Right lobe of liver (tissue), 6 donors: ENCODE data around the gene HCN3. TPM values are rescaled to one million over a fixed set of nuclear protein-coding genes. Genes with fewer than 3 reads are reported as not detected.

ENCODE experiments used
- ATAC-seq, 4 donors: fragments of 200-7000 bp; cut with Tn5 transposase; one replicate each; pipeline ENCODE4 v1.9.1; 2020; ENCODE audit warnings: mild to moderate bottlenecking in 4 of 4, moderate library complexity in 4 of 4
- DNase-seq, 3 donors: peaks; one replicate each; pipeline ENCODE4 v3.0.0-alpha.2; 2020
- H3K27ac ChIP-seq, 3 donors: fragments of 200-600 bp; one replicate each; pipeline ENCODE4 v1.8.0; 2022
- H3K27me3 ChIP-seq, 2 donors: fragments of 200-600 bp; one replicate each; pipeline ENCODE4 v1.8.0; 2022
- H3K36me3 ChIP-seq, 4 donors: fragments of 200-600 bp; sonication (generic) in 1 of 4; one replicate each; pipeline versions ENCODE4 v1.5.1 to v1.8.0; 2017 to 2022; ENCODE audit warnings: control low read depth in 1 of 4
- H3K4me1 ChIP-seq, 4 donors: fragments of 200-600 bp; sonication (generic) in 1 of 4; one replicate each; pipeline versions ENCODE4 v1.5.1 to v1.8.0; 2017 to 2022; ENCODE audit warnings: control low read depth in 1 of 4
- H3K4me3 ChIP-seq, 3 donors: fragments of 200-600 bp; one replicate each; pipeline ENCODE4 v1.8.0; 2022
- H3K9me3 ChIP-seq, 4 donors: fragments of 200-600 bp; sonication (generic) in 1 of 4; one replicate each; pipeline versions ENCODE4 v1.5.1 to v1.8.0; 2017 to 2022; ENCODE audit warnings: control low read depth in 1 of 4
- CTCF ChIP-seq, 4 donors: fragments of 200-600 bp in 3 of 4; fragments of 450-650 bp in 1 of 4; IDR thresholded peaks; one replicate each; pipeline versions ENCODE4 v1.5.1 to v1.8.0; 2016 to 2022; ENCODE audit warnings: antibody characterized with exemption in 4 of 4, mild to moderate bottlenecking in 2 of 4
- POLR2A ChIP-seq: fragments of 450-650 bp; IDR thresholded peaks from one replicate; pipeline ENCODE4 v1.6.1; 2017; ENCODE audit warnings: antibody characterized with exemption, mild to moderate bottlenecking
- WGBS: methylation state at CpG from one replicate; pipeline ENCODE4 v1.1.6; 2018; ENCODE audit warnings: low coverage, low lambda C conversion rate; ENCODE audit not compliant: insufficient coverage; ENCODE audit errors: missing lambda C conversion rate; 5-methylcytosine and 5-hydroxymethylcytosine counted together
- intact Hi-C, 2 donors: fragments of 100-400 bp; cut with DNase I; formaldehyde crosslinking; loops; one replicate each; pipeline versions ENCODE4 v1.11.2 to v1.14.1; 2022
- total RNA-seq, 6 experiments: library from RNA; depleted of rRNA in 2 of 6; stranded (reverse); fragments of >200 nt in 2 of 6; fragmentation: NEBNext Ultra II Directional in 3 of 6; extraction: Animal tissue kit (Norgen Biotek cat#: 25700) in 3 of 6; gene quantifications; one replicate each; pipeline versions ENCODE4 v1.1.0 to v1.2.4, GENCODE V29; 2016 to 2023
- donor health status: DM: no; HTN: yes; CAD: no.
- donor health status: DM: no; HTN: no; CAD: no.
- donor health status: DM: no; HTN: no; CAD: no.
- donor health status: DM: no; HTN: yes; CAD: no.
- donor health status: DM: no; HTN: yes; CAD: no.

The HCN3 gene
- total RNA-seq, 6 experiments from 2014 or later = 0.56 to 1.6 (median 1.2) TPM

GRCh38 chr1:155263067-155263466 is 14.2 kb upstream of the HCN3 start:
- H3K36me3 ChIP-seq = peaks cover 0 to 72% (median 24%) of the 10 kb centered on the region in 4 donors
- no peaks in the 10 kb centered on the region for H3K27me3 ChIP-seq
- intact Hi-C loops = no loop called here
- H3K4me1 ChIP-seq = peaks cover 0 to 9% (median 4%) of the 10 kb centered on the region in 4 donors
- no CpG with 5 or more reads among the region's 11 CpGs for WGBS
- no peak overlapping the region for H3K4me3 ChIP-seq
- H3K27ac ChIP-seq = no peak overlapping the region
- ATAC-seq = no peak
- TF ChIP-seq CTCF (IDR thresholded peaks at IDR 0.05) (no peak), POLR2A (no peak)
- no peaks in the 10 kb centered on the region for H3K9me3 ChIP-seq
- DNase-seq = peak in 1 of 3 donors; percentile 55

GRCh38 chr1:155266553-155266952 is 10.7 kb upstream of the HCN3 start:
- H3K36me3 ChIP-seq = peaks cover 9 to 81% (median 44%) of the 10 kb centered on the region in 4 donors
- H3K9me3 ChIP-seq = no peaks in the 10 kb centered on the region
- no peaks in the 10 kb centered on the region for H3K27me3 ChIP-seq
- H3K4me3 ChIP-seq = no peak overlapping the region
- TF ChIP-seq POLR2A = no peak
- TF ChIP-seq CTCF (IDR thresholded peaks at IDR 0.05) = no peak
- ATAC-seq (no peak), DNase-seq (no peak)
- H3K4me1 ChIP-seq = peaks cover 0 to under 1% (median under 1%) of the 10 kb centered on the region in 4 donors
- intact Hi-C loops = no loop called here
- WGBS = 79% methylated on average over 5 of the region's 6 CpGs
- H3K27ac ChIP-seq = no peak overlapping the region

- H3K27me3 ChIP-seq = no peaks in the 10 kb centered on the region
- no peak overlapping the region for H3K4me3 ChIP-seq
- no peak for TF ChIP-seq POLR2A
- no peak for TF ChIP-seq CTCF (IDR thresholded peaks at IDR 0.05)
- ATAC-seq = no peak
- H3K27ac ChIP-seq = no peak overlapping the region
- no peak for DNase-seq
- 100% methylated on average over 1 of the region's 2 CpGs for WGBS
- intact Hi-C loops = no loop called here
- H3K4me1 ChIP-seq = peaks cover 0 to 9% (median 3%) of the 10 kb centered on the region in 4 donors
- H3K9me3 ChIP-seq = no peaks in the 10 kb centered on the region
- peaks cover 9 to 81% (median 44%) of the 10 kb centered on the region in 4 donors for H3K36me3 ChIP-seq
Measured at GRCh38 chr1:155267373-155267772, 9.9 kb upstream of the HCN3 start.

GRCh38 chr1:155268630-155269029 is 8.6 kb upstream of the HCN3 start:
- peaks cover 0 to 12% (median 4%) of the 10 kb centered on the region in 4 donors for H3K4me1 ChIP-seq
- H3K27ac ChIP-seq = no peak overlapping the region
- no peak overlapping the region for H3K4me3 ChIP-seq
- no peaks in the 10 kb centered on the region for H3K27me3 ChIP-seq
- DNase-seq (no peak), ATAC-seq (no peak)
- 88% methylated on average over 8 of the region's 21 CpGs for WGBS
- H3K36me3 ChIP-seq = peaks cover 9 to 73% (median 42%) of the 10 kb centered on the region in 4 donors
- intact Hi-C loops = no loop called here
- H3K9me3 ChIP-seq = no peaks in the 10 kb centered on the region
- TF ChIP-seq POLR2A (no peak), CTCF (IDR thresholded peaks at IDR 0.05) (no peak)

GRCh38 chr1:155269381-155269780 is 7.9 kb upstream of the HCN3 start:
- ATAC-seq (no peak), DNase-seq (no peak)
- WGBS = no CpG with 5 or more reads among the region's 21 CpGs
- H3K9me3 ChIP-seq = no peaks in the 10 kb centered on the region
- TF ChIP-seq POLR2A (no peak), CTCF (IDR thresholded peaks at IDR 0.05) (no peak)
- intact Hi-C loops = no loop called here
- peaks cover 9 to 65% (median 38%) of the 10 kb centered on the region in 4 donors for H3K36me3 ChIP-seq
- peaks cover 0 to 12% (median 4%) of the 10 kb centered on the region in 4 donors for H3K4me1 ChIP-seq
- no peaks in the 10 kb centered on the region for H3K27me3 ChIP-seq
- H3K4me3 ChIP-seq = no peak overlapping the region
- no peak overlapping the region for H3K27ac ChIP-seq
